H1 (cell line): ENCODE results near the gene COLQ. TPM values are rescaled to one million over a fixed set of nuclear protein-coding genes. Genes with fewer than 3 reads are reported as not detected.

Experiments
- CBX5 ChIP-seq: fragments of 300-800, 300-1000 bp; sonication (generic); IDR thresholded peaks from 2 replicates; pipeline ENCODE4 v1.7.1; 2016; ENCODE audit warnings: antibody characterized with exemption, low read length, low read depth
- polyA plus RNA-seq, 7 experiments: library from polyadenylated mRNA; depleted of rRNA in 3 of 7; stranded (reverse) in 5 of 7; unstranded in 2 of 7; fragments of >200 nt in 5 of 7; fragments of 200-250 nt in 2 of 7; gene quantifications; 1 replicate in 5 of 7; 2 replicates in 1 of 7; 4 replicates in 1 of 7; pipeline versions ENCODE4 v1.2.1 to v1.2.3, GENCODE V29; 2011 to 2013; ENCODE audit warnings: missing spikeins in 2 of 7, mixed read lengths in 2 of 7
- total RNA-seq: library from RNA; stranded (reverse); fragmentation: NEBNext Ultra II Directional; extraction: Animal tissue kit (Norgen Biotek cat#: 25700); gene quantifications from 2 replicates; pipeline ENCODE4 v1.2.1, GENCODE V29; 2021

COLQ gene
- total and polyA plus RNA-seq, 2 of the 8 experiments (the other 6 are each of a cell fraction or from before 2014, with no cell fraction given) = 1.5 to 1.9 TPM

DNA sequence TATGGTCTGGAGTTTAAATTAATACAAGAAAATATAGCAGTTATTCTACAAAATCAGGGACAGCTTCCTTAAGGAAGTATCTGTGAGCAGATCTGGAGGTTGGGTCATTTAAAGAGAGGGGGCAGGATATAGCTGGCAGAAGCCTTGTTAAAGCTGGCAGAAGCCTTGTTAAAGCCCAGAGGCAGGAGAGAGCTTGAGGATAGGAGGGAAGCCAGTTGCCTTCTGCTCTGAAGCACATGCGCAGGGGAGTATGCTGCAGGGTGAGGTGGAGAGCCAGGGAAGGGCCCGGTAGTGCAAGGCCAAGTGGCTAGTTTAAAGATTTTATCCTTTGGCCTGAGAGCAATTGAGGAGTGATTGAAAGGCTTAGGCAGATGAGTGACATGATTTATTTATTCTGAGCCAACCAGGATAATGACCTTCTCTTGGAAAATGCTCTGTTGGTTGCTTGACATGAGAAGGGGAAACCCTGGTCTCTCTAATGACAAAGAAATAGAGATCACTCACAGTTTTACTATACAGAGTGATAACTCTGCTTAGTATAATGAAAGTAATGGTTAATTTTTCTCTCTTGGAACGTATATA, 90.2 kb downstream of the COLQ start (continued):
- TF ChIP-seq CBX5 = no peak
